ENCODE results near the gene TTC13.
"Not testable (repeated sequence)": the region's sequence is repeated elsewhere in the genome, so short reads cannot be mapped to it uniquely, and the experiment has no call there.

Gene TTC13, protein sequence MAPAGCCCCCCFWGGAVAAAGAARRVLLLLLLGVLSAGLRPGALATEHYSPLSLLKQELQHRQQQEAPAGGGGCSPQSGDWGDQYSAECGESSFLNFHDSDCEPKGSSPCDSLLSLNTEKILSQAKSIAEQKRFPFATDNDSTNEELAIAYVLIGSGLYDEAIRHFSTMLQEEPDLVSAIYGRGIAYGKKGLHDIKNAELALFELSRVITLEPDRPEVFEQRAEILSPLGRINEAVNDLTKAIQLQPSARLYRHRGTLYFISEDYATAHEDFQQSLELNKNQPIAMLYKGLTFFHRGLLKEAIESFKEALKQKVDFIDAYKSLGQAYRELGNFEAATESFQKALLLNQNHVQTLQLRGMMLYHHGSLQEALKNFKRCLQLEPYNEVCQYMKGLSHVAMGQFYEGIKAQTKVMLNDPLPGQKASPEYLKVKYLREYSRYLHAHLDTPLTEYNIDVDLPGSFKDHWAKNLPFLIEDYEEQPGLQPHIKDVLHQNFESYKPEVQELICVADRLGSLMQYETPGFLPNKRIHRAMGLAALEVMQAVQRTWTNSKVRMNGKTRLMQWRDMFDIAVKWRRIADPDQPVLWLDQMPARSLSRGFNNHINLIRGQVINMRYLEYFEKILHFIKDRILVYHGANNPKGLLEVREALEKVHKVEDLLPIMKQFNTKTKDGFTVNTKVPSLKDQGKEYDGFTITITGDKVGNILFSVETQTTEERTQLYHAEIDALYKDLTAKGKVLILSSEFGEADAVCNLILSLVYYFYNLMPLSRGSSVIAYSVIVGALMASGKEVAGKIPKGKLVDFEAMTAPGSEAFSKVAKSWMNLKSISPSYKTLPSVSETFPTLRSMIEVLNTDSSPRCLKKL

DNA sequence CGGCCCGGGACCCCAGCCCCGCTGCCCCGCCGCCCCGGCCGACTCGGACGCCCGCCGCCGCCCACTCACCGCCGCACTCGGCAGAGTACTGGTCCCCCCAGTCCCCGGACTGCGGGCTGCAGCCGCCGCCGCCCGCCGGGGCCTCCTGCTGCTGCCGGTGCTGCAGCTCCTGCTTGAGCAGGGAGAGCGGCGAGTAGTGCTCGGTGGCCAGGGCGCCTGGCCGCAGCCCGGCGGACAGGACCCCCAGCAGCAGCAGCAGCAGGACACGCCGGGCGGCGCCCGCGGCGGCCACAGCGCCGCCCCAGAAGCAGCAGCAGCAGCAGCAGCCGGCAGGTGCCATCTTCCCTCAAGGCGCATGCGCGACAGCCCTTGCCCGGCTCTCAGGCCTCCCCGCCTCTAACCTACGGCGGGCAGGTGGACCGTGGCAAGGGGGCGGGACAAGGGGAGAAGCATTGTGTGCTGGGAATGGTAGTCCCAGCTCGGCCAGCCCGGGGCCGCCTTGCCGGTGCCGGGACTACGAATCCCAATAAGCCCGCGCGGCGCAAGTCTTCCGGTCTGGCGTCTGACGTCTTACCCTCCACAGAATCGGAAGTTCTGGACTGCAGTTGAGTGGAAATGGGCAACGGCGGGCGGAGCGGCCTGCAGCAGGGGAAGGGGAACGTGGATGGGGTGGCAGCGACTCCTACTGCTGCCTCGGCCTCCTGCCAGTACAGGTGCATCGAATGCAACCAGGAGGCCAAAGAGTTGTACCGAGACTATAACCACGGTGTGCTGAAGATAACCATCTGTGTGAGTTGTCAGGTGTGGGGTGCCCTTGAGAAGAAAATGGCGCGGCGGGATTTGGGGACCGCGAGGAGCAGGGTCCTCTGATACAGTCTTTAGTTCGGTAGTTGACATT lies at the start of gene TTC13, which contains the start of gene ARV1:
TSS of gene TTC13 (minus strand) at position 371 of the 898 bp plus-strand sequence. CDS start at position 340, 31 bp downstream.
TSS of gene ARV1 (plus strand) at position 604 of the 898 bp plus-strand sequence. CDS start at position 616, 12 bp downstream.
- DNase-seq, result peak; percentile 98 to 99

GRCh38 chr1:231027971-231028370 lies 49.3 kb upstream of the TTC13 start:
- DNase-seq, result no peak

- DNase-seq, result no peak
Measured at GRCh38 chr1:231027136-231027925, 48.7 kb upstream of the TTC13 start.

DNA sequence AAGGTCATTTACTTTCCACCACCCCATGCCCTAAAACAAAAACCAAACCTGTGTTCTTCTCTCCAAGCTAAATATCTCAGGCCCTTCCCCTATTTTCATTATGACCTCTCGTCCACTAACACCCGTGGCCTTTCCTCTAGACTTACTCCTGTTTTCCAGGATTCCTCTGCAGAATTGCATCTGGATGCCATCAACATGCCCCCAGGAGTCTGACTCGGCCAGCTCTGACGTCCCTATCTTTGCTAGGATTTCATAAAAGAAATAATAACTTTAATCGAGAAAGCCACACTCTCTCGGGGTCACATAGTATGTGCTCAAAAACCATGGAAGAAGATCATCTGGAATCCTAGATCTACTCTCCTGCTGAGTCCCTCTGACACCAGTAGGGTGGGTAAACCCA lies 47.9 kb upstream of the TTC13 start:
- DNase-seq, result no peak

GRCh38 chr1:231023150-231023549 lies 44.5 kb upstream of the TTC13 start:
- DNase-seq, result no peak

- not testable (repeated sequence) for DNase-seq
Measured at GRCh38 chr1:231022543-231022942, 43.9 kb upstream of the TTC13 start.

DNA sequence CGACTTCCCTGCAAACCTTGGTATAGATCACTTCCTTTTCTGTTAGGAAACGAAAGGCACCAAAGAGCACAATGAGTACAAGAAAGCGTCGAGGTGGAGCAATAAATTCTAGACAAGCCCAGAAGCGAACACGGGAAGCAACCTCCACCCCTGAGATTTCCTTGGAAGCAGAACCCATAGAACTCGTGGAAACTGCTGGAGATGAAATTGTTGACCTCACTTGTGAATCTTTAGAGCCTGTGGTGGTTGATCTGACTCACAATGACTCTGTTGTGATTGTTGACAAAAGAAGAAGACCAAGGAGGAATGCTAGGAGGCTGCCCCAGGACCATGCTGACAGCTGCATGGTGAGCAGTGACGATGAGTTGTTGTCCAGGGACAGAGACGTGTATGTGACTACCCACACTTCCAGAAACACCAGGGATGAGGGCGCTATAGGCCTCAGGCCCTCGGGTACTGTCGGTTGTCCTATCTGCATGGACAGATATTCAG lies 42.9 kb upstream of the TTC13 start:
- no peak for DNase-seq

GRCh38 chr1:231020816-231021215 lies 42.2 kb upstream of the TTC13 start:
- DNase-seq, result no peak

DNA sequence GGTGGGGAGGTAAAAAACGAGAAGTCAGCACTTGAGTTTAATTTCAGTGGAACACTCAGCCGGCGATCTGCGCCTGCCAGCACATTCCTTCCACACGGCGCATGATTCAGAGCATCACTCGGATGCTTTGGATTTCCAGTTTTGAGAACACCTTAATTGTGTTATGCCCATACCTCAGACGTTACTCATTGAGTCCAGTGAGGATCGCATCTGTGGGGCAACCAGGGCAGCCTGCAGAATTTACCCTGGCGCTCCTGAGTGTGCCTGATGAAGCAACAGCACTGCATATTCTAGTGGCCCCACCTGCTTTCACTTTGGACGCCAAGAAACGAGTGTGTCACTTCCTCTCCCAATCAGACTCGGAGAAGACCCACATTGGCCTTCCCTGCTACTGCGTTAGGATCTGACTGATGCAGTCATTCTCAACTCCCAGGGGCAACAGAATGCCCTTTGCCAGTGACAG lies 41.5 kb upstream of the TTC13 start:
- no peak for DNase-seq

DNA sequence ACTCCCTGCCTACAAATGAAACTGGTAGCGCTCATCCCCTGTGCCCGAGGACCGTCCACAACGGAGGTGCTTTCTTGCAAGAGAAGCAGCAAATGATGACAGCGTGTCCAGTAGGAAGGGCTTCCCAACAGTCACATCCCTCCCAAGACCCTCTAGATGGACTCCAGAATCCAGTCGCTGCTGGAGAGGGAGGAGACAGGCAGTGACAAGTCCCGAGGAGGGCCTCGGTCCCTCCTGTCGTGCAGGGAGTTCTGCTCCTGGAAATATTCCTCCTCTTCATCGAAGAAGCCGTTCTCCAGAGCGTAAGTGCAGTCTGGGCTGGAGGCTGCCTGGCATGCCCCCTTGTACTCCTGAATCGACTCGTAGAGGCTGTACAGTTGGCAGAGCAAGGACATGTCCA lies 41.0 kb upstream of the TTC13 start:
- no peak for DNase-seq

DNA sequence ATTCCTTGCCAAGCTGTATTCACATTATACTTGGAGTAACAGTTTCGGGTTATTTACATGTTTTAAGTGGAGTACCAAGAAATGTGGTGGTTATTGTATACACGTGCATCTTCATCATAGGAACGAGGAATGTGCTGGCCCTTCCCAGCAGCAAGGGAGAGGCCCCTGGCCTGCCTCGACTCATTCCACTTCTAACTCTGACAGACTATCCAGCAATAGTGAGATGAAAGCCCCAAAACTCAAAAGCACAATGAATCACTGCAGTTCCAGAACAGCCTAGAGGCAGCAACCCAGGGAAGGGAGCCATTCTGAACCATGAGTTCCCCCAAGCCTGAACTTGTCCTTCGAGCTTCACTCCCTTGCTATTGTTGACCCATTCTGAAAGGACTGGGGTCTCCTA lies 38.3 kb upstream of the TTC13 start:
- DNase-seq, result no peak

GRCh38 chr1:231016234-231016633 lies 37.6 kb upstream of the TTC13 start:
- no peak for DNase-seq

GRCh38 chr1:231013391-231014015 lies 34.8 kb upstream of the TTC13 start:
- no peak for DNase-seq

- no peak for DNase-seq
Measured at GRCh38 chr1:231011963-231012362, 33.3 kb upstream of the TTC13 start.

DNA sequence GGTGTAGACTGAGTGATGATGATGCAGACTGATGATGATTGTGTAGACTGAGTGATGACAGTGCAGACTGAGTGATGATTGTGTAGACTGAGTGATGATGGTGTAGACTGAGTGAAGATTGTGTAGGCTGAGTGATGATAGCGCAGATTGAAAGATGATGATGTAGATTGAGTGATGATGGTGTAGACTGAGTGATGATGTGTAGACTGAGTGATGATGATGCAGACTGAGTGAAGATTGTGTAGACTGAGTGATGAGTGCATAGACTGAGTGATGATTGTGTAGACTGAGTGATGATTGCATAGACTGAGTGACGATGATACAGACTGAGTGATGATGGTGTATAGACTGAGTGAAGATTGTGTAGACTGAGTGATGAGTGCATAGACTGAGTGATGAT lies 32.7 kb upstream of the TTC13 start:
- DNase-seq, result no peak

- DNase-seq, result not testable (repeated sequence)
Measured at GRCh38 chr1:231007535-231007934, 28.9 kb upstream of the TTC13 start.

- DNase-seq, result no peak
Measured at GRCh38 chr1:231001892-231002291, 23.2 kb upstream of the TTC13 start.

GRCh38 chr1:231000639-231001038 lies 22.0 kb upstream of the TTC13 start:
- no peak for DNase-seq

DNA sequence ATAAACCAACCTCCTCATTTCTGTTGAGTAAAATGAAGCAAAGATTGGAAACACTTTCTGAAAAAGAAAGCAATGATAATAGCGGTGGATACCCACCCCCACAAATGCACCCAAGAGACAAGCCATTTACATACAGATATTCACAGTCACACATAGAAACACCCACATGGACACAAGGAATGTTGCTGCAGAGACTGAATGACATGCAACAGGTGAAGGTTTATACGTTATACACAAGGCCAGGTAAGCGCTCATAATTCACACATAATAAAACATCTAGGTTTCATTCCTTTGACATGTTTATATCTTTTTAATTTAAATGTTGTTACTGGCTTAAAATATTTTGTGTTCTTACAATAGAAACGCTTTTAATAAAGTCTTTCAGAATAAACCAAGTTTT lies 21.5 kb upstream of the TTC13 start:
- no peak for DNase-seq

DNA sequence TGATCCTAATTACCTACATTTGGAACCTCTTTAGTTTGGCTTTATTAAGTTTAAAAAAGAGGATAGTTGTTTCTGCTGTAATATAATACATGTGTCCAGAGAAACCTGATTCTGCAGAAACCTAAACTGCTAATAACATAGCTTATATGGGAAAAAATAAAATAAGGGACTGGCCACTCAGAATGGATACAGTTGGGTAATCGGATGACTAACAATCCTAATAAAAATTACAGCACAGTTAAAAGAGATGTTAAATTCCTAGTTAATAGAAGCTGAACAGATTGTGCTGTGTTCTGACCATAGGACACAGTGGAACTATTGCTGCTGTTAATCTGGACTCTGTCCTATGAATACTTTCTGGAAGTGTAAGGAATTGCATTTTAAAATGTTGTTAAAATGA lies 16.2 kb upstream of the TTC13 start:
- DNase-seq, result no peak
